GM23338 (cell line): ENCODE measurements around the gene EYA2. TPM values are rescaled to one million over a fixed set of nuclear protein-coding genes. Genes with fewer than 3 reads are reported as not detected.

ENCODE experiments used
- ATAC-seq: fragments of 200-7000 bp; cut with Tn5 transposase; 3 replicates; pipeline ENCODE4 v1.9.1; 2020
- DNase-seq: peaks from one replicate; pipeline ENCODE4 v3.0.0-alpha.2; 2015; ENCODE audit warnings: low spot score
- H2AFZ ChIP-seq: fragments of 200-600 bp; sonication (generic); 2 replicates; pipeline ENCODE4 v1.8.0; 2016; ENCODE audit warnings: antibody characterized with exemption, mild to moderate bottlenecking, moderate library complexity
- H3F3A ChIP-seq: fragments of 200-600 bp; sonication (generic); replicated peaks from 2 replicates; pipeline ENCODE4 v1.8.0; 2017; ENCODE audit warnings: antibody characterized with exemption, mixed run types, low read depth
- H3K27ac ChIP-seq: fragments of 200-600 bp; sonication (generic); 2 replicates; pipeline ENCODE4 v1.6.1; 2016; ENCODE audit warnings: low read depth
- H3K27me3 ChIP-seq: fragments of 200-600 bp; sonication (generic); 2 replicates; pipeline ENCODE4 v1.8.0; 2016; ENCODE audit warnings: mild to moderate bottlenecking, mixed run types, moderate library complexity; ENCODE audit not compliant: insufficient read depth
- H3K36me3 ChIP-seq: fragments of 200-600 bp; sonication (generic); 2 replicates; pipeline ENCODE4 v1.8.0; 2016; ENCODE audit warnings: mild to moderate bottlenecking; ENCODE audit not compliant: insufficient read depth
- H3K4me1 ChIP-seq: fragments of 200-600 bp; sonication (generic); 2 replicates; pipeline ENCODE4 v1.8.0; 2016; ENCODE audit warnings: mild to moderate bottlenecking, moderate library complexity; ENCODE audit not compliant: insufficient read depth
- H3K4me2 ChIP-seq: fragments of 200-600 bp; sonication (generic); 2 replicates; pipeline ENCODE4 v1.7.1; 2017; ENCODE audit warnings: mixed run types
- H3K4me3 ChIP-seq: fragments of 200-600 bp; sonication (generic); 2 replicates; pipeline ENCODE4 v1.6.1; 2016; ENCODE audit warnings: mixed run types
- H3K79me2 ChIP-seq: fragments of 200-600 bp; sonication (generic); replicated peaks from 2 replicates; pipeline ENCODE4 v1.8.0; 2017; ENCODE audit warnings: mild to moderate bottlenecking; ENCODE audit not compliant: insufficient read depth
- H3K9me2 ChIP-seq: fragments of 200-600 bp; sonication (generic); 2 replicates; pipeline ENCODE4 v1.8.0; 2017; ENCODE audit not compliant: insufficient read depth
- H4K20me1 ChIP-seq: fragments of 200-600 bp; sonication (generic); replicated peaks from 2 replicates; pipeline ENCODE4 v1.8.0; 2017; ENCODE audit warnings: mild to moderate bottlenecking; ENCODE audit not compliant: insufficient read depth
- H3K27ac Mint-ChIP-seq: 2 replicates; pipeline ENCODE4 v1.8.0; 2020; ENCODE audit warnings: inconsistent platforms, mild to moderate bottlenecking, moderate library complexity, mixed read lengths
- H3K27me3 Mint-ChIP-seq: 3 replicates; pipeline ENCODE4 v1.8.0; 2022; ENCODE audit warnings: low read depth, mild to moderate bottlenecking, moderate library complexity, mixed read lengths, inconsistent platforms; ENCODE audit not compliant: insufficient read depth, poor library complexity
- H3K36me3 Mint-ChIP-seq: 3 replicates; pipeline ENCODE4 v1.8.0; 2021; ENCODE audit warnings: low read depth, mild to moderate bottlenecking, inconsistent platforms, moderate library complexity, mixed read lengths
- H3K4me1 Mint-ChIP-seq: 3 replicates; pipeline ENCODE4 v1.8.0; 2020; ENCODE audit warnings: mild to moderate bottlenecking, inconsistent platforms, mixed read lengths
- H3K4me3 Mint-ChIP-seq: 3 replicates; pipeline ENCODE4 v1.8.0; 2021; ENCODE audit warnings: moderate library complexity, mild to moderate bottlenecking, inconsistent platforms, mixed read lengths
- H3K9me3 Mint-ChIP-seq: 3 replicates; pipeline ENCODE4 v1.8.0; 2020; ENCODE audit warnings: moderate library complexity, mild to moderate bottlenecking, inconsistent platforms, mixed read lengths
- CREB1 ChIP-seq: fragments of 250-450 bp; sonication (Bioruptor Pico); IDR thresholded peaks from 2 replicates; pipeline ENCODE4 v1.5.0; 2020; ENCODE audit warnings: low read depth, mild to moderate bottlenecking, moderate library complexity
- REST ChIP-seq: IDR thresholded peaks from one replicate; pipeline ENCODE4 v1.6.1; 2018; ENCODE audit warnings: antibody characterized with exemption; ENCODE audit not compliant: unreplicated experiment
- STAT1 ChIP-seq: IDR thresholded peaks from one replicate; pipeline ENCODE4 v1.6.1; 2016; ENCODE audit warnings: antibody characterized with exemption; ENCODE audit not compliant: unreplicated experiment
- ZNF114 ChIP-seq: fragments of 250-450 bp; sonication (Bioruptor Pico); IDR thresholded peaks from 2 replicates; pipeline ENCODE4 v1.5.0; 2020; ENCODE audit warnings: mild to moderate bottlenecking, moderate library complexity
- ZNF331 ChIP-seq: fragments of 250-450 bp; sonication (Bioruptor Pico); IDR thresholded peaks from 2 replicates; pipeline ENCODE4 v1.5.0; 2020; ENCODE audit warnings: low read depth, mild to moderate bottlenecking, moderate library complexity
- polyA plus RNA-seq: library from polyadenylated mRNA; unstranded; fragments of >200 nt; fragmentation: Nextera tagmentation; extraction: Ambion mirVana; gene quantifications from 2 replicates; pipeline ENCODE4 v1.2.1, GENCODE V29; 2016
- total RNA-seq: library from RNA; depleted of rRNA; stranded (reverse); fragments of >200 nt; shearing (Covaris generic); gene quantifications from 2 replicates; pipeline ENCODE4 v1.2.3, GENCODE V29; 2014
- TF ChIP-seq, protein P1 (sequence below), 2 experiments: fragments of 200-600 bp in 1 of 2; sonication (generic) in 1 of 2; conservative IDR thresholded peaks; 2 replicates each; pipeline versions ENCODE4 v1.5.1 to v1.6.1; 2016 to 2017; ENCODE audit warnings: antibody characterized with exemption in 2 of 2, low read depth in 2 of 2, mild to moderate bottlenecking in 2 of 2, moderate library complexity in 1 of 2
- TF ChIP-seq, protein P2 (sequence below): fragments of 250-450 bp; sonication (Bioruptor Pico); IDR thresholded peaks from 2 replicates; pipeline ENCODE4 v1.5.0; 2020; ENCODE audit warnings: mild to moderate bottlenecking, moderate library complexity

Gene EYA2
- total and polyA plus RNA-seq, 2 experiments from 2014 or later = 0.50 to 0.56 TPM

GRCh38 chr20:46917155-46917554 is 22.5 kb downstream of the EYA2 start:
- no peak overlapping the region for H3K4me3 ChIP-seq
- no peaks in the 10 kb centered on the region for H3K4me1 Mint-ChIP-seq
- no peaks in the 10 kb centered on the region for H3K36me3 ChIP-seq
- H3K4me2 ChIP-seq = no peak overlapping the region
- H3K4me3 Mint-ChIP-seq = no peak overlapping the region
- 0 out of 3 replicates have a peak, but pooled peaks cover 4% of the 10 kb centered on the region for H3K36me3 Mint-ChIP-seq
- no peak overlapping the region for H3K27ac Mint-ChIP-seq
- peaks cover 3% of the 10 kb centered on the region for H3K9me3 Mint-ChIP-seq
- no peaks in the 10 kb centered on the region for H4K20me1 ChIP-seq
- peaks cover 4% of the 10 kb centered on the region for H3K27me3 Mint-ChIP-seq
- H3F3A ChIP-seq = no peaks in the 10 kb centered on the region
- no peak overlapping the region for H3K27ac ChIP-seq
- no peaks in the 10 kb centered on the region for H3K27me3 ChIP-seq
- ATAC-seq (no peak), DNase-seq (no peak)
- H2AFZ ChIP-seq = no peak overlapping the region
- H3K79me2 ChIP-seq = no peaks in the 10 kb centered on the region
- no peaks in the 10 kb centered on the region for H3K9me2 ChIP-seq
- TF ChIP-seq STAT1 (no peak), ZNF114 (CRISPR knock-in tag) (no peak), REST (no peak), ZNF331 (CRISPR knock-in tag) (no peak), CREB1 (CRISPR knock-in tag) (no peak)
- TF ChIP-seq, protein P1, sequence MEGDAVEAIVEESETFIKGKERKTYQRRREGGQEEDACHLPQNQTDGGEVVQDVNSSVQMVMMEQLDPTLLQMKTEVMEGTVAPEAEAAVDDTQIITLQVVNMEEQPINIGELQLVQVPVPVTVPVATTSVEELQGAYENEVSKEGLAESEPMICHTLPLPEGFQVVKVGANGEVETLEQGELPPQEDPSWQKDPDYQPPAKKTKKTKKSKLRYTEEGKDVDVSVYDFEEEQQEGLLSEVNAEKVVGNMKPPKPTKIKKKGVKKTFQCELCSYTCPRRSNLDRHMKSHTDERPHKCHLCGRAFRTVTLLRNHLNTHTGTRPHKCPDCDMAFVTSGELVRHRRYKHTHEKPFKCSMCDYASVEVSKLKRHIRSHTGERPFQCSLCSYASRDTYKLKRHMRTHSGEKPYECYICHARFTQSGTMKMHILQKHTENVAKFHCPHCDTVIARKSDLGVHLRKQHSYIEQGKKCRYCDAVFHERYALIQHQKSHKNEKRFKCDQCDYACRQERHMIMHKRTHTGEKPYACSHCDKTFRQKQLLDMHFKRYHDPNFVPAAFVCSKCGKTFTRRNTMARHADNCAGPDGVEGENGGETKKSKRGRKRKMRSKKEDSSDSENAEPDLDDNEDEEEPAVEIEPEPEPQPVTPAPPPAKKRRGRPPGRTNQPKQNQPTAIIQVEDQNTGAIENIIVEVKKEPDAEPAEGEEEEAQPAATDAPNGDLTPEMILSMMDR (conservative IDR thresholded peaks at IDR 0.05; ENCODE audit: low read depth in 2 of 2) = no peak
- TF ChIP-seq, protein P2, sequence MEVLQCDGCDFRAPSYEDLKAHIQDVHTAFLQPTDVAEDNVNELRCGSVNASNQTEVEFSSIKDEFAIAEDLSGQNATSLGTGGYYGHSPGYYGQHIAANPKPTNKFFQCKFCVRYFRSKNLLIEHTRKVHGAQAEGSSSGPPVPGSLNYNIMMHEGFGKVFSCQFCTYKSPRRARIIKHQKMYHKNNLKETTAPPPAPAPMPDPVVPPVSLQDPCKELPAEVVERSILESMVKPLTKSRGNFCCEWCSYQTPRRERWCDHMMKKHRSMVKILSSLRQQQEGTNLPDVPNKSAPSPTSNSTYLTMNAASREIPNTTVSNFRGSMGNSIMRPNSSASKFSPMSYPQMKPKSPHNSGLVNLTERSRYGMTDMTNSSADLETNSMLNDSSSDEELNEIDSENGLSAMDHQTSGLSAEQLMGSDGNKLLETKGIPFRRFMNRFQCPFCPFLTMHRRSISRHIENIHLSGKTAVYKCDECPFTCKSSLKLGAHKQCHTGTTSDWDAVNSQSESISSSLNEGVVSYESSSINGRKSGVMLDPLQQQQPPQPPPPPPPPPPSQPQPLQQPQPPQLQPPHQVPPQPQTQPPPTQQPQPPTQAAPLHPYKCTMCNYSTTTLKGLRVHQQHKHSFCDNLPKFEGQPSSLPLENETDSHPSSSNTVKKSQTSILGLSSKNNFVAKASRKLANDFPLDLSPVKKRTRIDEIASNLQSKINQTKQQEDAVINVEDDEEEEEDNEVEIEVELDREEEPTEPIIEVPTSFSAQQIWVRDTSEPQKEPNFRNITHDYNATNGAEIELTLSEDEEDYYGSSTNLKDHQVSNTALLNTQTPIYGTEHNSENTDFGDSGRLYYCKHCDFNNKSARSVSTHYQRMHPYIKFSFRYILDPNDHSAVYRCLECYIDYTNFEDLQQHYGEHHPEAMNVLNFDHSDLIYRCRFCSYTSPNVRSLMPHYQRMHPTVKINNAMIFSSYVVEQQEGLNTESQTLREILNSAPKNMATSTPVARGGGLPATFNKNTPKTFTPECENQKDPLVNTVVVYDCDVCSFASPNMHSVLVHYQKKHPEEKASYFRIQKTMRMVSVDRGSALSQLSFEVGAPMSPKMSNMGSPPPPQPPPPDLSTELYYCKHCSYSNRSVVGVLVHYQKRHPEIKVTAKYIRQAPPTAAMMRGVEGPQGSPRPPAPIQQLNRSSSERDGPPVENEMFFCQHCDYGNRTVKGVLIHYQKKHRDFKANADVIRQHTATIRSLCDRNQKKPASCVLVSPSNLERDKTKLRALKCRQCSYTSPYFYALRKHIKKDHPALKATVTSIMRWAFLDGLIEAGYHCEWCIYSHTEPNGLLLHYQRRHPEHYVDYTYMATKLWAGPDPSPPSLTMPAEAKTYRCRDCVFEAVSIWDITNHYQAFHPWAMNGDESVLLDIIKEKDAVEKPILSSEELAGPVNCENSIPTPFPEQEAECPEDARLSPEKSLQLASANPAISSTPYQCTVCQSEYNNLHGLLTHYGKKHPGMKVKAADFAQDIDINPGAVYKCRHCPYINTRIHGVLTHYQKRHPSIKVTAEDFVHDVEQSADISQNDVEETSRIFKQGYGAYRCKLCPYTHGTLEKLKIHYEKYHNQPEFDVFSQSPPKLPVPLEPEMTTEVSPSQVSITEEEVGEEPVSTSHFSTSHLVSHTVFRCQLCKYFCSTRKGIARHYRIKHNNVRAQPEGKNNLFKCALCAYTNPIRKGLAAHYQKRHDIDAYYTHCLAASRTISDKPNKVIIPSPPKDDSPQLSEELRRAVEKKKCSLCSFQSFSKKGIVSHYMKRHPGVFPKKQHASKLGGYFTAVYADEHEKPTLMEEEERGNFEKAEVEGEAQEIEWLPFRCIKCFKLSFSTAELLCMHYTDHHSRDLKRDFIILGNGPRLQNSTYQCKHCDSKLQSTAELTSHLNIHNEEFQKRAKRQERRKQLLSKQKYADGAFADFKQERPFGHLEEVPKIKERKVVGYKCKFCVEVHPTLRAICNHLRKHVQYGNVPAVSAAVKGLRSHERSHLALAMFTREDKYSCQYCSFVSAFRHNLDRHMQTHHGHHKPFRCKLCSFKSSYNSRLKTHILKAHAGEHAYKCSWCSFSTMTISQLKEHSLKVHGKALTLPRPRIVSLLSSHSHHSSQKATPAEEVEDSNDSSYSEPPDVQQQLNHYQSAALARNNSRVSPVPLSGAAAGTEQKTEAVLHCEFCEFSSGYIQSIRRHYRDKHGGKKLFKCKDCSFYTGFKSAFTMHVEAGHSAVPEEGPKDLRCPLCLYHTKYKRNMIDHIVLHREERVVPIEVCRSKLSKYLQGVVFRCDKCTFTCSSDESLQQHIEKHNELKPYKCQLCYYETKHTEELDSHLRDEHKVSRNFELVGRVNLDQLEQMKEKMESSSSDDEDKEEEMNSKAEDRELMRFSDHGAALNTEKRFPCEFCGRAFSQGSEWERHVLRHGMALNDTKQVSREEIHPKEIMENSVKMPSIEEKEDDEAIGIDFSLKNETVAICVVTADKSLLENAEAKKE = no peak
- H3K4me1 ChIP-seq = no peaks in the 10 kb centered on the region
